Fibroblast of skin of scalp (primary cell): ENCODE results near the gene ZNG1E. TPM values are rescaled to one million over a fixed set of nuclear protein-coding genes. Genes with fewer than 3 reads are reported as not detected.
"Not testable (repeated sequence)": the region's sequence is repeated elsewhere in the genome, so short reads cannot be mapped to it uniquely, and the experiment has no call there.

Experiments used
- DNase-seq: peaks from one replicate; pipeline ENCODE4 v3.0.0-alpha.2; 2013
- polyA plus RNA-seq, 2 experiments: library from polyadenylated mRNA; unstranded; fragments of 120-200 nt; gene quantifications; one replicate each; pipeline ENCODE4 v1.2.1, GENCODE V29; 2013; ENCODE audit not compliant: insufficient read length in 2 of 2

Gene ZNG1E
- 40.6 TPM for polyA plus RNA-seq (2013, experiment 1 of 2; ENCODE audit: insufficient read length)
- 37.7 TPM for polyA plus RNA-seq (2013, experiment 2 of 2; ENCODE audit: insufficient read length)

DNA sequence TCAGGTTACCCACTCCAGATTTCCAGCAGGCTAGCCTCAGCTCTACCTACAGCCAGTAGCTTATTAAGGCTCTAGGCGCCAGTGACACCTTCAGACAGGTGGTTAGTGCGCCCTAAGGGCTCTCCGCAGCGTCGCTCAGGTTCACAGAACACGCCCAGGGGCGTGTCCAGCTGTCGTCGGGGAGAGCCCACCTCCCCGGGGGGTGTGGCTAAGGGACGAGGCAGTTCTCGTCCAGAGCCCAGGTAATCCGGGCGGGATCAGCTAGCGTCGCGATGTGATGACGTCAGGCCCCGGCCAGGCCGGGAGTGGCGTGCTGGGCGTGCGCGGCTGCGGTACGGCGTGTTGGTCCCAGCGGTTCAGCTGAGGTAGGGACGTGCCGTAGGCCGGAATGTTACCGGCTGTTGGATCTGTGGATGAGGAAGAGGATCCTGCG is at the start of gene ZNG1E:
TSS of gene ZNG1E (plus strand) at position 340 of the 433 bp plus-strand sequence. CDS start at position 389, 49 bp downstream.
- peak; percentile 0 for DNase-seq

- not testable (repeated sequence) for DNase-seq
Measured at GRCh38 chr9:65673579-65673978, 2.1 kb upstream of the ZNG1E start.

DNA sequence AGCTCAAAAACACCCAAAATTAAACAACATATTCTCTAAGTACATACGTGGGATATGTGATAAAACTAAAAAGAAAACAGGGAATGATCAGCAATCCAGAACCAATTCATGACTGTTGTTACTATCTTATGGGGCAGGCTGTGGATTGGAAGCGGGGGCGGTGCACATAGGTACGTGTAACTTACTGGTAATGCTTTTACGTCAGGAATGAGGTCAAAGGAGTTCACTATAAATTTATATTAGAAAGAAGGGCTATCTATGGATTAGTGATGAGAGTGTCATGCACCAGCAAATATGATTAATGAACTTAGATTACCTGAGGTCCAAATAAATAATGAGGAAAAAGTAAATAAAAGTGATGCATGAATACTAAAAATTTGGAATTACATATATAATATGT is 710 bp upstream of the ZNG1E start:
- not testable (repeated sequence) for DNase-seq

GRCh38 chr9:65676389-65676788 is 661 bp downstream of the ZNG1E start:
- DNase-seq, result not testable (repeated sequence)

- DNase-seq, result not testable (repeated sequence)
Measured at GRCh38 chr9:65678533-65678932, 2.8 kb downstream of the ZNG1E start.

GRCh38 chr9:65703550-65703949 is 27.8 kb downstream of the ZNG1E start:
- not testable (repeated sequence) for DNase-seq

GRCh38 chr9:65714445-65714844 is 38.7 kb downstream of the ZNG1E start:
- DNase-seq, result not testable (repeated sequence)

DNA sequence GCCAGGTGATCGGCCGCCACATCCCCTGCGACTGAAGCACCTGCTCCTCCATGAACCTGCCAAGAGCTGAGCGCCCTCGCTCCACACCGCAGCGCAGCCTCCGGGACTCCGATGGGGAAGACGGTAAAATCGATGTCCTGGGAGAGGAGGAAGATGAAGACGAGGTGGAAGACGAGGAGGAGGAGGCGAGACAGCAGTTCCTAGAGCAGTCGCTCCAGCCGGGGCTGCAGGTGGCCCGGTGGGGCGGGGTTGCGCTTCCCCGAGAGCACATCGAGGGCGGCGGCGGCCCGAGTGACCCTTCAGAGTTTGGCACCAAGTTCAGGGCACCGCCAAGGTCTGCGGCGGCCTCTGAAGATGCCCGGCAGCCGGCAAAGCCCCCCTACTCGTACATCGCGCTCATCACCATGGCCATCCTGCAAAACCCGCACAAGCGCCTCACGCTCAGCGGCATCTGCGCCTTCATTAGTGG is 61.4 kb downstream of the ZNG1E start, which contains the start of gene FOXD4L4:
TSS of gene FOXD4L4 (plus strand) at position 51 of the 469 bp plus-strand sequence. CDS start at position 51, 0 bp downstream.
- not testable (repeated sequence) for DNase-seq

GRCh38 chr9:65738133-65738532 is 62.4 kb downstream of the ZNG1E start:
- DNase-seq, result not testable (repeated sequence)
